ENCODE data around the gene TBXA2R. TPM values are rescaled to one million over a fixed set of nuclear protein-coding genes. Genes with fewer than 3 reads are reported as not detected.

TBXA2R gene
- total RNA-seq, 1 donor from 2014 or later = 0.39 TPM

DNA sequence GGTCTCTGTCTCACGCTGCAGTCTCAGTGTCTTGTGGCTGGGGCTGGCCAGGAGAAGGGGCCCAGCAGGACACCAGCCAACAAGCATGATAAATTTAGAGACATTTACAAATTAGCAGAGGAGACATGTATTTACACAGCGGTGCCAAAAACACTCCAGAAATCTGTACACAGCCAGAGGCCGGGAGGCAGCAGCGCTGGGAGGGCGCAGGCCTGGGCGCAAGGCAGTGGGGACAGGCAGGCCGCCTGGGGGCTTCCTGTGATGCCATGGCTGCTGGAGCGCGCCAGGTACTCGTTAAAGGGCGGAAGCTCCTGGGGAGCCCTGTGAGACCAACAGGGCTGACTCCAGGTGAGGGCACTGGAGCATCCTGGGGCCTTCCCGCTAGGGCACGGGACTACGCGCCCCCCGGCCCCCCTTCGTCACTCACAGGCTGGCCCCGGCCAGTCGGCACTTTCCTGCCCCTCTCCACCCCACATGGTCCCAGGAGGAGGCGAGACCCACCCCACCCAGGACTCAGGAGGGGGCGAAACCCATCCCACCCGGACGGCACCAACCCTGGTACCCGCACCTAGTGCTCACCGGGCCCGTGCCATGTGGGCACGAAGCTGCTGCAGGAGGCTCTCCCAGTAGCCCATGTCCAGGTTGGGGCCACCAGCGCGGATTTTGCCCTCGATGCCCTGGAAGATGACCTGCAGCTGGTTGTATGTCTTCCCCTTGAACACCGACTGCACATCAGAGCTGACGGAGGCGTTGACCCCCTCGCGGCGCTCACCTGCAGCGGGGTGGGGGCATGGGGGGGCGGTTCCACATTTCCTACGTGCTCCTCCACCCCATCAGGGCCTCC is 7.4 kb upstream of the TBXA2R start:
- Mint-ChIP-seq H3K27ac (ENCODE audit: unreplicated experiment) (no peak overlapping the region), H3K36me3 (ENCODE audit: low read depth, unreplicated experiment) (peaks cover 10% of the 10 kb centered on the region), H3K27me3 (ENCODE audit: low read depth, unreplicated experiment) (no peaks in the 10 kb centered on the region), H3K4me3 (ENCODE audit: unreplicated experiment) (no peak overlapping the region), H3K9me3 (ENCODE audit: unreplicated experiment) (no peaks in the 10 kb centered on the region), H3K4me1 (ENCODE audit: low read depth, unreplicated experiment) (no peaks in the 10 kb centered on the region)
- Histone ChIP-seq H4K20me1 (ENCODE audit: insufficient read depth, low read length) (peaks cover 6% of the 10 kb centered on the region), H3K36me3 (ENCODE audit: insufficient read depth, low read length) (no peaks in the 10 kb centered on the region), H3K9me3 (ENCODE audit: insufficient read depth, low read depth, low read length) (no peaks in the 10 kb centered on the region), H3K4me1 (ENCODE audit: insufficient read depth, low read length) (peaks cover 5% of the 10 kb centered on the region), H3K79me2 (ENCODE audit: insufficient read depth, low read length) (no peaks in the 10 kb centered on the region), H3K27me3 (ENCODE audit: insufficient read depth, low read length) (no peaks in the 10 kb centered on the region), H3K9ac (ENCODE audit: low read length) (no peak overlapping the region), H3K27ac (ENCODE audit: low read depth, low read length) (no peak overlapping the region), H3K4me3 (ENCODE audit: insufficient read depth, low read depth, low read length) (no peak overlapping the region), H3K4me2 (ENCODE audit: low read length) (no peak overlapping the region), H2AFZ (ENCODE audit: low read depth, low read length) (no peak overlapping the region)
- FAIRE-seq (no peak), DNase-seq (ENCODE audit: low read depth) (no peak)
- TF ChIP-seq EZH2 (IDR thresholded peaks at IDR 0.05; ENCODE audit: insufficient read depth, low read length) = no peak
- TF ChIP-seq, protein P1, sequence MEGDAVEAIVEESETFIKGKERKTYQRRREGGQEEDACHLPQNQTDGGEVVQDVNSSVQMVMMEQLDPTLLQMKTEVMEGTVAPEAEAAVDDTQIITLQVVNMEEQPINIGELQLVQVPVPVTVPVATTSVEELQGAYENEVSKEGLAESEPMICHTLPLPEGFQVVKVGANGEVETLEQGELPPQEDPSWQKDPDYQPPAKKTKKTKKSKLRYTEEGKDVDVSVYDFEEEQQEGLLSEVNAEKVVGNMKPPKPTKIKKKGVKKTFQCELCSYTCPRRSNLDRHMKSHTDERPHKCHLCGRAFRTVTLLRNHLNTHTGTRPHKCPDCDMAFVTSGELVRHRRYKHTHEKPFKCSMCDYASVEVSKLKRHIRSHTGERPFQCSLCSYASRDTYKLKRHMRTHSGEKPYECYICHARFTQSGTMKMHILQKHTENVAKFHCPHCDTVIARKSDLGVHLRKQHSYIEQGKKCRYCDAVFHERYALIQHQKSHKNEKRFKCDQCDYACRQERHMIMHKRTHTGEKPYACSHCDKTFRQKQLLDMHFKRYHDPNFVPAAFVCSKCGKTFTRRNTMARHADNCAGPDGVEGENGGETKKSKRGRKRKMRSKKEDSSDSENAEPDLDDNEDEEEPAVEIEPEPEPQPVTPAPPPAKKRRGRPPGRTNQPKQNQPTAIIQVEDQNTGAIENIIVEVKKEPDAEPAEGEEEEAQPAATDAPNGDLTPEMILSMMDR (IDR thresholded peaks at IDR 0.05; ENCODE audit: insufficient read depth, low read depth, low read length) = no peak

DNA sequence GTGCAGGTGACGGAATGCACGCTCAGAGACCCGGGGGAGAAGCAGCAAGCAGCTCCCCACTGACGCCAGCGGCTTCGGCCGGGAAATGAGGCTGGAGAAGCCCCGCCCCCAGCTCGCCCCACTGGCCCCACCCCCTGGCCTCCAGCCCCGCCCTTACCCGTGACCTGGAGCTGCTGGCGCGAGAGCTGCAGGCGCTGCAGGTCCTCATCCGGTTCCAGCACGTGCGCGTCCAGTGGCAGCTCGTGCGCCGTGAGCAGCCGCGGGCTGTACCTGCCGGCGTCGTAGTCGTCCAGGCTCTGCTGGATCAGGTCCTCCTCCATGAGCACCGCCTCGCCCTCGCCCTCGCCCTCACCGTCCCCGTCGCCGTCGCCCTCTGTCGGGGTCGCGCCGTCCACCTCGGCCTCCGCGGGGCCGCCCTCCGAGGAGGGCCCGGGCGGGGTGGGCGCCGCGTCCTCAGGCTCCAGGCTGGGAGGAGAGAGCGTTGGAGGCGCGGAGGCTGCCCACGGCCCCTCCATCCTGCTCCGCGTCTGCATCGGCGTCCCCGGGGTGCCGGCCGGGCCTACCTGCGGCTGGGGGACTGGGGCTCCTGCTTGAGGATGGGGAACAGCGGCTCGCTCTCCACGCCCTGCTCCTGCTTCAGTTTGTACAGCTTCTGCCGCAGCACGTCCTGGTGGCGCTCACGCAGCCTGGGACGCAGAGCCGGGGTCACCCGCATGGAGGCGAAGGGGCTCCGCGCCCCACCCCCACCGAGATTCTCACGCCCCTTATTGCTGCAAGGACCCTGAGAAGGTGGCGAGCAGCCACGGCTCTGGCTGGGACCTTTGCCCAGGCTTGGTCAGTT is 6.4 kb upstream of the TBXA2R start:
- Histone ChIP-seq H2AFZ (ENCODE audit: low read depth, low read length) (no peak overlapping the region), H3K27me3 (ENCODE audit: insufficient read depth, low read length) (no peaks in the 10 kb centered on the region), H3K4me3 (ENCODE audit: insufficient read depth, low read depth, low read length) (no peak overlapping the region), H3K4me1 (ENCODE audit: insufficient read depth, low read length) (peaks cover 9% of the 10 kb centered on the region), H3K9ac (ENCODE audit: low read length) (no peak overlapping the region), H3K79me2 (ENCODE audit: insufficient read depth, low read length) (no peaks in the 10 kb centered on the region), H3K9me3 (ENCODE audit: insufficient read depth, low read depth, low read length) (no peaks in the 10 kb centered on the region), H4K20me1 (ENCODE audit: insufficient read depth, low read length) (peaks cover 6% of the 10 kb centered on the region), H3K27ac (ENCODE audit: low read depth, low read length) (no peak overlapping the region), H3K4me2 (ENCODE audit: low read length) (no peak overlapping the region), H3K36me3 (ENCODE audit: insufficient read depth, low read length) (no peaks in the 10 kb centered on the region)
- Mint-ChIP-seq H3K4me3 (ENCODE audit: unreplicated experiment) (no peak overlapping the region), H3K27ac (ENCODE audit: unreplicated experiment) (no peak overlapping the region), H3K9me3 (ENCODE audit: unreplicated experiment) (no peaks in the 10 kb centered on the region), H3K4me1 (ENCODE audit: low read depth, unreplicated experiment) (peaks cover 2% of the 10 kb centered on the region), H3K27me3 (ENCODE audit: low read depth, unreplicated experiment) (peaks cover 1% of the 10 kb centered on the region), H3K36me3 (ENCODE audit: low read depth, unreplicated experiment) (peaks cover 8% of the 10 kb centered on the region)
- DNase-seq (ENCODE audit: low read depth) (no peak), FAIRE-seq (no peak)
- TF ChIP-seq, protein P1 (IDR thresholded peaks at IDR 0.05; ENCODE audit: insufficient read depth, low read depth, low read length) = no peak
- TF ChIP-seq EZH2 (IDR thresholded peaks at IDR 0.05; ENCODE audit: insufficient read depth, low read length) = no peak

Measured in astrocyte (in vitro differentiated cells and primary cell).